ENCODE results near the gene DPY30. TPM values are rescaled to one million over a fixed set of nuclear protein-coding genes. Genes with fewer than 3 reads are reported as not detected.

The DPY30 gene
- total RNA-seq, 4 donors from 2014 or later = 31.6 to 59.2 (median 50.6) TPM

DNA sequence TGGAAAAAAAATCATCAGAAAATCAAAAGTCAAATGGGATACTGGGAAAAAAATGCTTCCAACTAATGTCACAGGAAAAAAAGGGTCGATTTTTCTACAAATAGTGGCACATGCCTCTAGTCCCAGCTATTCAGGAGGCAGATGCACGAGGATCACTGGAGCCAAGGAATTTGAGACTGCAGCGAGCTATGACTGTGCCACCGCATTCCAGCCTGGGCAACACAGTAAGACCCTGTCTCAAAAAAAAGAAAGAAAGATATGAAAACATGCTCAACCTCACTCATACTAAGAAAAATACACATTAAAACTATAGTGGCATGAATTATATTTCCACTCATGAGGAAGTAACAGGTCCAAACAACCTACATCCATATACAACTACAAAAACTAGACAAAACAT, 46.7 kb downstream of the DPY30 start:
- no peak for DNase-seq (ENCODE audit: low spot score in 2 of 2)
- Histone ChIP-seq H3K9me3 (no peaks in the 10 kb centered on the region), H3K4me1 (no peaks in the 10 kb centered on the region), H3K4me3 (no peak overlapping the region), H3K27me3 (no peaks in the 10 kb centered on the region), H3K27ac (no peak overlapping the region), H3K36me3 (no peaks in the 10 kb centered on the region)
- no peak for TF ChIP-seq POLR2A (IDR thresholded peaks at IDR 0.05)
- no peak for TF ChIP-seq EP300 (IDR thresholded peaks at IDR 0.05)
- TF ChIP-seq CTCF (IDR thresholded peaks at IDR 0.05) = no peak
- 63 to 77% methylated on average over 4 of the region's 4 CpGs for WGBS, 2 donors

- Histone ChIP-seq H3K36me3 (no peaks in the 10 kb centered on the region), H3K4me3 (no peak overlapping the region), H3K27me3 (no peaks in the 10 kb centered on the region), H3K4me1 (no peaks in the 10 kb centered on the region), H3K9me3 (no peaks in the 10 kb centered on the region), H3K27ac (no peak overlapping the region)
- no peak for TF ChIP-seq POLR2A (IDR thresholded peaks at IDR 0.05)
- no peak for DNase-seq (ENCODE audit: low spot score in 2 of 2)
- WGBS, 2 donors = 89 to 95% methylated on average over 3 of the region's 3 CpGs
These were observed 47.5 kb downstream of the DPY30 start for GRCh38 chr2:31992025-31992579.

DNA sequence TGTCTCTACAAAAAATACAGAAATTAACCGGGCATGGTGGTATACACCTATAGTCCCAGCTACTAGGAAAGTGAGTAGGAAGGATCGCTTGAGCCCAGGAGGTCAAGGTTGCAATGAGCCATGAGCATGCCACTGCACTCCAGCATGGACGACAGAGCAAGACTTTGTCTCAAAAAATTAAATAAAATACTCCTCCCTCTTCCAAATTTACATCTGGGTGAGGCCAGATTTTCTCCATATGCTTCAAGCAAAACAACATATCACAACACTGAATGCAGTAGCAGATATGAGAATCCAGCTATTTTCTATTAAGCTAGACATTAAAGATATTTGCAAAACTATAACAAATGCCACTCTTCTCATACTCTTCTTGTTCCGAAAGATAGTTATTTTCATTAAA, 49.7 kb downstream of the DPY30 start:
- H3K36me3 ChIP-seq = no peaks in the 10 kb centered on the region
- no peaks in the 10 kb centered on the region for H3K27me3 ChIP-seq
- TF ChIP-seq CTCF (IDR thresholded peaks at IDR 0.05) (no peak), EP300 (IDR thresholded peaks at IDR 0.05) (no peak), POLR2A (IDR thresholded peaks at IDR 0.05) (no peak)
- H3K9me3 ChIP-seq = no peaks in the 10 kb centered on the region
- 89 to 91% methylated on average over 4 of the region's 4 CpGs for WGBS, 2 donors
- DNase-seq (ENCODE audit: low spot score in 2 of 2) = no peak
- no peak overlapping the region for H3K4me3 ChIP-seq
- no peaks in the 10 kb centered on the region for H3K4me1 ChIP-seq
- no peak overlapping the region for H3K27ac ChIP-seq

DNA sequence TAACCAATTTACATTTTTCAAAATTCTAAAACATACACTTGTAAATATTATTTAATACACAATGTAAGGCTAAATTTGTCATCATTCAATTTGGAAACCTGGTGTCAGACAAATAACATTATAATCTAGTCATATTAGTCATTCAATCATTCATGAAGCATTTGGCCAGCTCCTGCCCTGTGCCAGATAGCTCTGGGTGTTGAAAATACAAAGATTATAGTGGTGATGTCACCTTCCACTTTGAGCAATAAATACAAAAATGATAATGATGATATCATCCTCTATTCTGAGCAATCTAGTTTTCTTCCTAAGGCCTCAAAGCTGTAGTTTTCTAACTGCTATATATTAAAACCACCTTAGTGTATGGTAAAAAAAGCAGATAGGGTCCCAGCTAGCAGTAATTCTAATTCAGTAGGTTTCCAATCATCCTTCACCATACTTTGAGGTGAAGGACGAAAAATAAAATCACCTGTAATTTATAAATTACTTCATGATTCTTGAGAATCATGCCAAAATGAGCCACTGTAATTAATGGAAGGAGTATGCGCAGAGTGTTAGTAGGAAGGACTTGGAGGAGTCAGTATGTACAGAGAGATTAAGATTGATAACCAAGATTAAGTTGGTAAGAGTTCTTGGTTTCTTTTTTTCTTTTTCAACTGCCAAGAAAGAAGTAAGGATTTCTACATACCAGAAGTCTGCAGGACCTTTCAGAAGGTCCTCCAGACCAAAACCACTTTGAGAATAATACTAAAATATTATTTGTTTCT, 52.0 kb downstream of the DPY30 start:
- Histone ChIP-seq H3K36me3 (peaks cover 0 to 5% (median 0%) of the 10 kb centered on the region in 3 donors), H3K27ac (no peak overlapping the region), H3K4me1 (no peaks in the 10 kb centered on the region), H3K4me3 (no peak overlapping the region), H3K27me3 (no peaks in the 10 kb centered on the region), H3K9me3 (no peaks in the 10 kb centered on the region)
- no peak for DNase-seq (ENCODE audit: low spot score in 2 of 2)
- TF ChIP-seq CTCF (IDR thresholded peaks at IDR 0.05) (no peak), EP300 (IDR thresholded peaks at IDR 0.05) (no peak), POLR2A (IDR thresholded peaks at IDR 0.05) (no peak)
- 98% methylated on average over 2 of the region's 2 CpGs for WGBS, 2 donors

GRCh38 chr2:31986906-31987305, 52.7 kb downstream of the DPY30 start:
- Histone ChIP-seq H3K4me3 (no peak overlapping the region), H3K27ac (no peak overlapping the region), H3K36me3 (peaks cover 0 to 5% (median 0%) of the 10 kb centered on the region in 3 donors), H3K9me3 (no peaks in the 10 kb centered on the region), H3K4me1 (no peaks in the 10 kb centered on the region), H3K27me3 (no peaks in the 10 kb centered on the region)
- no peak for DNase-seq (ENCODE audit: low spot score in 2 of 2)
- 85 to 88% methylated on average over 3 of the region's 3 CpGs for WGBS, 2 donors
- TF ChIP-seq EP300 (IDR thresholded peaks at IDR 0.05) (no peak), POLR2A (IDR thresholded peaks at IDR 0.05) (no peak), CTCF (IDR thresholded peaks at IDR 0.05) (no peak)

All from tibial nerve (tissue), 4 donors.